ENCODE data around the gene CCL8. TPM values are rescaled to one million over a fixed set of nuclear protein-coding genes. Genes with fewer than 3 reads are reported as not detected.

The CCL8 gene
- total and polyA plus RNA-seq, 4 donors = 0.26 to 7.6 (median 0.72) TPM

GRCh38 chr17:34306466-34306865 is 12.8 kb upstream of the CCL8 start:
- Histone ChIP-seq H3K27me3 (ENCODE audit: control insufficient read depth in 3 of 3, insufficient read depth in 3 of 3, low read length in 2 of 3) (no peaks in the 10 kb centered on the region), H3K36me3 (ENCODE audit: control insufficient read depth in 4 of 4, insufficient read depth in 4 of 4, low read length in 4 of 4) (no peaks in the 10 kb centered on the region), H3K9me3 (ENCODE audit: control insufficient read depth in 4 of 4, insufficient read depth in 3 of 4, low read length in 3 of 4) (no peaks in the 10 kb centered on the region), H3K4me3 (no peak overlapping the region), H3K27ac (ENCODE audit: low read depth in 1 of 2, low read length in 1 of 2) (no peak overlapping the region), H3K4me1 (ENCODE audit: control insufficient read depth in 5 of 5, insufficient read depth in 5 of 5, low read length in 5 of 5) (peaks cover 0 to 3% (median 1%) of the 10 kb centered on the region in 5 donors), H3K9ac (ENCODE audit: insufficient read depth in 1 of 2, low read length in 2 of 2) (no peak overlapping the region)
- 76 to 83% methylated on average over 3 of the region's 3 CpGs for WGBS, 2 donors
- peak; percentile 4 for TF ChIP-seq CTCF (IDR thresholded peaks at IDR 0.05; ENCODE audit: control extremely low read depth, extremely low read depth)
- ATAC-seq (ENCODE audit: insufficient read depth, low FRiP score) (no peak), DNase-seq (peak in 2 of 3 donors; percentile 26 to 46)

- no peak for ATAC-seq (ENCODE audit: insufficient read depth, low FRiP score)
- no peaks in the 10 kb centered on the region for H3K36me3 ChIP-seq (ENCODE audit: control insufficient read depth in 4 of 4, insufficient read depth in 4 of 4, low read length in 4 of 4)
- H3K9me3 ChIP-seq (ENCODE audit: control insufficient read depth in 4 of 4, insufficient read depth in 3 of 4, low read length in 3 of 4) = no peaks in the 10 kb centered on the region
- no peak for TF ChIP-seq CTCF (IDR thresholded peaks at IDR 0.05; ENCODE audit: control extremely low read depth, extremely low read depth)
- no peaks in the 10 kb centered on the region for H3K27me3 ChIP-seq (ENCODE audit: control insufficient read depth in 3 of 3, insufficient read depth in 3 of 3, low read length in 2 of 3)
- DNase-seq = no peak
- H3K4me3 ChIP-seq = no peak overlapping the region
- peaks cover 0 to 5% (median 2%) of the 10 kb centered on the region in 5 donors for H3K4me1 ChIP-seq (ENCODE audit: control insufficient read depth in 5 of 5, insufficient read depth in 5 of 5, low read length in 5 of 5)
- H3K9ac ChIP-seq (ENCODE audit: insufficient read depth in 1 of 2, low read length in 2 of 2) = no peak overlapping the region
- 44 to 45% methylated on average over 3 of the region's 3 CpGs for WGBS, 2 donors
- no peak overlapping the region for H3K27ac ChIP-seq (ENCODE audit: low read depth in 1 of 2, low read length in 1 of 2)
Observed at GRCh38 chr17:34307110-34307509, 12.1 kb upstream of the CCL8 start.

- TF ChIP-seq CTCF (IDR thresholded peaks at IDR 0.05; ENCODE audit: control extremely low read depth, extremely low read depth) = no peak
- H3K9me3 ChIP-seq (ENCODE audit: control insufficient read depth in 4 of 4, insufficient read depth in 3 of 4, low read length in 3 of 4) = no peaks in the 10 kb centered on the region
- H3K27ac ChIP-seq (ENCODE audit: low read depth in 1 of 2, low read length in 1 of 2) = no peak overlapping the region
Observed at GRCh38 chr17:34308371-34308770, 10.9 kb upstream of the CCL8 start.

GRCh38 chr17:34311291-34311690 is 7.9 kb upstream of the CCL8 start:
- peaks cover 0 to 17% (median 10%) of the 10 kb centered on the region in 5 donors for H3K4me1 ChIP-seq (ENCODE audit: control insufficient read depth in 5 of 5, insufficient read depth in 5 of 5, low read length in 5 of 5)
- no peaks in the 10 kb centered on the region for H3K27me3 ChIP-seq (ENCODE audit: control insufficient read depth in 3 of 3, insufficient read depth in 3 of 3, low read length in 2 of 3)
- no peak for DNase-seq
- no peak overlapping the region for H3K4me3 ChIP-seq
- whole genome bisulfite sequencing, 2 donors = 77 to 90% methylated on average over 7 of the region's 7 CpGs
- no peaks in the 10 kb centered on the region for H3K36me3 ChIP-seq (ENCODE audit: control insufficient read depth in 4 of 4, insufficient read depth in 4 of 4, low read length in 4 of 4)
- ATAC-seq (ENCODE audit: insufficient read depth, low FRiP score) = no peak
- H3K9me3 ChIP-seq (ENCODE audit: control insufficient read depth in 4 of 4, insufficient read depth in 3 of 4, low read length in 3 of 4) = no peaks in the 10 kb centered on the region
- no peak overlapping the region for H3K27ac ChIP-seq (ENCODE audit: low read depth in 1 of 2, low read length in 1 of 2)
- no peak for TF ChIP-seq CTCF (IDR thresholded peaks at IDR 0.05; ENCODE audit: control extremely low read depth, extremely low read depth)
- H3K9ac ChIP-seq (ENCODE audit: insufficient read depth in 1 of 2, low read length in 2 of 2) = no peak overlapping the region

More at GRCh38 chr17:34308371-34308770, 10.9 kb upstream of the CCL8 start:
- no peak for DNase-seq
- Histone ChIP-seq H3K9ac (ENCODE audit: insufficient read depth in 1 of 2, low read length in 2 of 2) (no peak overlapping the region), H3K36me3 (ENCODE audit: control insufficient read depth in 4 of 4, insufficient read depth in 4 of 4, low read length in 4 of 4) (no peaks in the 10 kb centered on the region), H3K27me3 (ENCODE audit: control insufficient read depth in 3 of 3, insufficient read depth in 3 of 3, low read length in 2 of 3) (no peaks in the 10 kb centered on the region), H3K4me3 (no peak overlapping the region), H3K4me1 (ENCODE audit: control insufficient read depth in 5 of 5, insufficient read depth in 5 of 5, low read length in 5 of 5) (peaks cover 0 to 12% (median 5%) of the 10 kb centered on the region in 5 donors)
- ATAC-seq (ENCODE audit: insufficient read depth, low FRiP score) = no peak

All from lung (tissue), 12 donors.